Measurements from ENCODE around the gene THSD4.
"Not testable (repeated sequence)": the region's sequence is repeated elsewhere in the genome, so short reads cannot be mapped to it uniquely, and the experiment has no call there.

THSD4 gene

GRCh38 chr15:71391421-71392088, 276.3 kb downstream of the THSD4 start:
- no peak overlapping the region for H3K4me3 ChIP-seq (ENCODE audit: insufficient read depth, low read depth, low read length, poor library complexity, severe bottlenecking)
- H3K36me3 ChIP-seq (ENCODE audit: control insufficient read depth, insufficient read depth, low read length), result no peaks in the 10 kb centered on the region
- no peaks in the 10 kb centered on the region for H3K4me1 ChIP-seq (ENCODE audit: control insufficient read depth, insufficient read depth, low read length, poor library complexity, severe bottlenecking)
- no peaks in the 10 kb centered on the region for H3K27me3 ChIP-seq (replicated peaks; ENCODE audit: control insufficient read depth, insufficient read depth, low read length, poor library complexity, severe bottlenecking)
- no peaks in the 10 kb centered on the region for H3K9me3 ChIP-seq (ENCODE audit: control insufficient read depth, low read length)
- no peak overlapping the region for H3K27ac ChIP-seq (ENCODE audit: insufficient read depth, low read length, poor library complexity, severe bottlenecking)
- no peak for DNase-seq

GRCh38 chr15:71392861-71393283, 277.6 kb downstream of the THSD4 start:
- Histone ChIP-seq H3K27me3 (replicated peaks; ENCODE audit: control insufficient read depth, insufficient read depth, low read length, poor library complexity, severe bottlenecking) (no peaks in the 10 kb centered on the region), H3K36me3 (ENCODE audit: control insufficient read depth, insufficient read depth, low read length) (no peaks in the 10 kb centered on the region), H3K9me3 (ENCODE audit: control insufficient read depth, low read length) (no peaks in the 10 kb centered on the region), H3K4me3 (ENCODE audit: insufficient read depth, low read depth, low read length, poor library complexity, severe bottlenecking) (no peak overlapping the region), H3K27ac (ENCODE audit: insufficient read depth, low read length, poor library complexity, severe bottlenecking) (no peak overlapping the region), H3K4me1 (ENCODE audit: control insufficient read depth, insufficient read depth, low read length, poor library complexity, severe bottlenecking) (no peaks in the 10 kb centered on the region)
- no peak for DNase-seq

DNA sequence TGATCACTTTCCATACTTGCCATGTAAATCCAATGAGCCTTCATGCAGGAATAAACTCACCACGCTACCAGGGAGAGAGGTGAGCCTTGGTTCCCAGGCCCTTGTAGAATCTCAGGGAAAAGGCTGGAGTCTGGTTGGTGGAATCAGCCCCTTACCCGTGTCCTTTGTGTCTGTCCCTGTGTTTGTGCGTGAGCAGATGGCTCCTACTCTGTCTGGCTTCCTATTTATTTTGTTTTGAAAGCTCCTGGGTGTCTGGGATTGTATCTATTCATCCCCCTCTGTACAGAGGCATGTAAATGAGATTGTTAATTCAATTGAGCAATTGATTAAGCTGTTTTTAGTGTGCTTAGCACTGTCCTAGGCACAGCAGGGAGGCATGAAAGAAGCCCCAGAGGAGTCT, 278.1 kb downstream of the THSD4 start:
- Histone ChIP-seq H3K27ac (ENCODE audit: insufficient read depth, low read length, poor library complexity, severe bottlenecking) (no peak overlapping the region), H3K27me3 (replicated peaks; ENCODE audit: control insufficient read depth, insufficient read depth, low read length, poor library complexity, severe bottlenecking) (no peaks in the 10 kb centered on the region), H3K4me3 (ENCODE audit: insufficient read depth, low read depth, low read length, poor library complexity, severe bottlenecking) (no peak overlapping the region), H3K36me3 (ENCODE audit: control insufficient read depth, insufficient read depth, low read length) (no peaks in the 10 kb centered on the region), H3K4me1 (ENCODE audit: control insufficient read depth, insufficient read depth, low read length, poor library complexity, severe bottlenecking) (no peaks in the 10 kb centered on the region), H3K9me3 (ENCODE audit: control insufficient read depth, low read length) (no peaks in the 10 kb centered on the region)
- DNase-seq, result no peak

- Histone ChIP-seq H3K36me3 (ENCODE audit: control insufficient read depth, insufficient read depth, low read length) (no peaks in the 10 kb centered on the region), H3K27ac (ENCODE audit: insufficient read depth, low read length, poor library complexity, severe bottlenecking) (no peak overlapping the region), H3K4me1 (ENCODE audit: control insufficient read depth, insufficient read depth, low read length, poor library complexity, severe bottlenecking) (no peaks in the 10 kb centered on the region), H3K9me3 (ENCODE audit: control insufficient read depth, low read length) (no peaks in the 10 kb centered on the region), H3K27me3 (replicated peaks; ENCODE audit: control insufficient read depth, insufficient read depth, low read length, poor library complexity, severe bottlenecking) (no peaks in the 10 kb centered on the region), H3K4me3 (ENCODE audit: insufficient read depth, low read depth, low read length, poor library complexity, severe bottlenecking) (no peak overlapping the region)
- DNase-seq, result no peak
These were observed 281.4 kb downstream of the THSD4 start for GRCh38 chr15:71396536-71397125.

GRCh38 chr15:71397377-71397776, 282.1 kb downstream of the THSD4 start:
- Histone ChIP-seq H3K27ac (ENCODE audit: insufficient read depth, low read length, poor library complexity, severe bottlenecking) (no peak overlapping the region), H3K36me3 (ENCODE audit: control insufficient read depth, insufficient read depth, low read length) (no peaks in the 10 kb centered on the region), H3K9me3 (ENCODE audit: control insufficient read depth, low read length) (no peaks in the 10 kb centered on the region), H3K4me1 (ENCODE audit: control insufficient read depth, insufficient read depth, low read length, poor library complexity, severe bottlenecking) (no peaks in the 10 kb centered on the region), H3K27me3 (replicated peaks; ENCODE audit: control insufficient read depth, insufficient read depth, low read length, poor library complexity, severe bottlenecking) (no peaks in the 10 kb centered on the region), H3K4me3 (ENCODE audit: insufficient read depth, low read depth, low read length, poor library complexity, severe bottlenecking) (no peak overlapping the region)
- no peak for DNase-seq

DNA sequence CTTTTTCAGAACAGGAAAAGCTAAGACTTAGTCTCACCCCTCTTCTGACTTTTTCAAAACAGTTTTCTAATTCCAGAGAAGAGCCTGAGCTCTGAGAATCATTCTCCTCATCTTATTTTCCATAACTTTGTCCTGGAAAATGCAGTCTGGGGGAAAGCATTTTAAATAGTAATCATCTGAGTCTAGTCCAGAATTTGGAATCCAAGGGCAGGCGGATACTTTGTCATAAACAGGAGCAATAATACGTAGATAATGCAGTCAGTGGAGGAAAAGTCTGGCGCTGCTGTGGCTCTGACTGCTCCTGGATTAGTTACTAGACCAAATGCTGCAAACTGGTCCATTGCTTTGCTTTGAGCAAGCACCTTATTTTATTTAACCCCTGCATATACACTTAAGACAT, 285.0 kb downstream of the THSD4 start:
- H3K27ac ChIP-seq (ENCODE audit: insufficient read depth, low read length, poor library complexity, severe bottlenecking), result no peak overlapping the region
- H3K9me3 ChIP-seq (ENCODE audit: control insufficient read depth, low read length), result no peaks in the 10 kb centered on the region
- H3K27me3 ChIP-seq (replicated peaks; ENCODE audit: control insufficient read depth, insufficient read depth, low read length, poor library complexity, severe bottlenecking), result no peaks in the 10 kb centered on the region

DNA sequence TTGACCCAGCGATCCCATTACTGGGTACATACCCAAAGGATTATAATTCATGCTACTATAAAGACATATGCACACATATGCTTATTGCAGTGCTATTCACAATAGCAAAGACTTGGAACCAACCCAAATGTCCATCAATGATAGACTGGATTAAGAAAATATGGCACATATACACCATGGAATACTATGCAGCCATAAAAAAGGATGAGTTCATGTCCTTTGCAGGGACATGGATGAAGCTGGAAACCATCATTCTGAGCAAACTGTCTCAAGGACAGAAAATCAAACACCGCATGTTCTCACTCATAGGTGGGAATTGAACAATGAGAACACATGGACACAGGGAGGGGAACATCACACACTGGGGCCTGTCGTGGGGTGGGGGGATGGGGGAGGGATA, 286.5 kb downstream of the THSD4 start:
- H3K9me3 ChIP-seq (ENCODE audit: control insufficient read depth, low read length); H3K27me3 ChIP-seq (replicated peaks; ENCODE audit: control insufficient read depth, insufficient read depth, low read length, poor library complexity, severe bottlenecking); H3K27ac ChIP-seq (ENCODE audit: insufficient read depth, low read length, poor library complexity, severe bottlenecking); H3K36me3 ChIP-seq (ENCODE audit: control insufficient read depth, insufficient read depth, low read length); H3K4me3 ChIP-seq (ENCODE audit: insufficient read depth, low read depth, low read length, poor library complexity, severe bottlenecking); DNase-seq; H3K4me1 ChIP-seq (ENCODE audit: control insufficient read depth, insufficient read depth, low read length, poor library complexity, severe bottlenecking): not testable (repeated sequence)

More for the DNA sequence above, 285.0 kb downstream of the THSD4 start:
- H3K4me1 ChIP-seq (ENCODE audit: control insufficient read depth, insufficient read depth, low read length, poor library complexity, severe bottlenecking), result no peaks in the 10 kb centered on the region
- no peak overlapping the region for H3K4me3 ChIP-seq (ENCODE audit: insufficient read depth, low read depth, low read length, poor library complexity, severe bottlenecking)
- no peak for DNase-seq
- no peaks in the 10 kb centered on the region for H3K36me3 ChIP-seq (ENCODE audit: control insufficient read depth, insufficient read depth, low read length)

- Histone ChIP-seq H3K4me1 (ENCODE audit: control insufficient read depth, insufficient read depth, low read length, poor library complexity, severe bottlenecking) (no peaks in the 10 kb centered on the region), H3K36me3 (ENCODE audit: control insufficient read depth, insufficient read depth, low read length) (no peaks in the 10 kb centered on the region), H3K4me3 (ENCODE audit: insufficient read depth, low read depth, low read length, poor library complexity, severe bottlenecking) (no peak overlapping the region), H3K27me3 (replicated peaks; ENCODE audit: control insufficient read depth, insufficient read depth, low read length, poor library complexity, severe bottlenecking) (no peaks in the 10 kb centered on the region), H3K9me3 (ENCODE audit: control insufficient read depth, low read length) (no peaks in the 10 kb centered on the region), H3K27ac (ENCODE audit: insufficient read depth, low read length, poor library complexity, severe bottlenecking) (no peak overlapping the region)
- DNase-seq, result no peak
These were observed 294.3 kb downstream of the THSD4 start for GRCh38 chr15:71409541-71409940.

GRCh38 chr15:71410347-71410746, 295.1 kb downstream of the THSD4 start:
- no peaks in the 10 kb centered on the region for H3K4me1 ChIP-seq (ENCODE audit: control insufficient read depth, insufficient read depth, low read length, poor library complexity, severe bottlenecking)
- no peaks in the 10 kb centered on the region for H3K27me3 ChIP-seq (replicated peaks; ENCODE audit: control insufficient read depth, insufficient read depth, low read length, poor library complexity, severe bottlenecking)
- no peaks in the 10 kb centered on the region for H3K36me3 ChIP-seq (ENCODE audit: control insufficient read depth, insufficient read depth, low read length)

DNA sequence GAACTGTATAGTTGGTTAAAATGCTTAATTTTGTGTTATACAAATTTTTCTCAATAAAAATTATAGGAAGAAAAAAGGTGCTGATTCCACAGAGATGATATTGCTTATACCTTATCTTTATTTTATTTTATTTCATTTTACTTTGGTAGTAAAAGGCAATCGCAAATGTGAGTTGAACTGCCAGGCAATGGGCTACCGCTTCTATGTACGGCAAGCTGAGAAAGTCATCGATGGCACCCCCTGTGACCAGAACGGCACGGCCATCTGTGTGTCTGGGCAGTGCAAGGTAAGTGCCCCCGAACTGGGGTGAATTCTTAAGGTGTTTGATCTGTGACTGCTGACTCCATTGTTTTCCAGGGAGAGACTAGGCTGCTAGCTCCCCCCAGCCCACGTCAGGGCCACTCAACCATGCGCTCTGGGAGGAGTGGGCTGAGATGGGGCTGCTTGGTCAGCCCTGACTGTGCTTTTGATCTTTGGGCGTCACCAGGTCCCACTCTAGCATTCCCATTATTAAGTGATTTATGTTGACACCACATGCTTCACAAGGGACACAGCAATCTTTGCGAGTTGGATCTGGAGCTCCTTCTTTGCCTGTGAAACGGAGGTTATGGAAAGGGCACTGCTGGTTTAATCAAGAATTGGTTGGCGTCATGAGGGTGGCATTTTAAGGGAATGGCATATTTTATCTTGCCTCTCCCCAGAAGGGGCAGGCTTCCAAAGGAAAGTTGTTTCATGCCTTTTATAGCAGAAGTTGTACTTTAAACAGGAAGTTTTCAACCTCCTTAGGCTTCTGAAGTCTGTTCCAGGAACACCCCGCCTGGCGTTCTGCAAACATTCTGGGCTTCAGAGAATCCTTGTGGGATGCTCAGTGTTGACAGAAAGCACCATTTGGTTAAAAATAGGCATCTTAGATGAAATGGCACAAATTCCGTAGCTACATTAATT, 296.5 kb downstream of the THSD4 start:
- no peak overlapping the region for H3K4me3 ChIP-seq (ENCODE audit: insufficient read depth, low read depth, low read length, poor library complexity, severe bottlenecking)

More at GRCh38 chr15:71410347-71410746, 295.1 kb downstream of the THSD4 start:
- no peak overlapping the region for H3K4me3 ChIP-seq (ENCODE audit: insufficient read depth, low read depth, low read length, poor library complexity, severe bottlenecking)
- H3K9me3 ChIP-seq (ENCODE audit: control insufficient read depth, low read length), result no peaks in the 10 kb centered on the region
- H3K27ac ChIP-seq (ENCODE audit: insufficient read depth, low read length, poor library complexity, severe bottlenecking), result no peak overlapping the region
- no peak for DNase-seq

More for the DNA sequence above, 296.5 kb downstream of the THSD4 start:
- Histone ChIP-seq H3K9me3 (ENCODE audit: control insufficient read depth, low read length) (no peaks in the 10 kb centered on the region), H3K36me3 (ENCODE audit: control insufficient read depth, insufficient read depth, low read length) (no peaks in the 10 kb centered on the region), H3K4me1 (ENCODE audit: control insufficient read depth, insufficient read depth, low read length, poor library complexity, severe bottlenecking) (no peaks in the 10 kb centered on the region), H3K27ac (ENCODE audit: insufficient read depth, low read length, poor library complexity, severe bottlenecking) (no peak overlapping the region), H3K27me3 (replicated peaks; ENCODE audit: control insufficient read depth, insufficient read depth, low read length, poor library complexity, severe bottlenecking) (no peaks in the 10 kb centered on the region)
- no peak for DNase-seq

Data from effector memory CD4-positive, alpha-beta T cell (primary cell).